GM12892 (cell line): ENCODE measurements around the gene ZNF30.
"Not testable (repeated sequence)": the region's sequence is repeated elsewhere in the genome, so short reads cannot be mapped to it uniquely, and the experiment has no call there.

Experiments
- DNase-seq: peaks from one replicate; pipeline ENCODE4 v3.0.0; 2011; ENCODE audit not compliant: insufficient read length
- FAIRE-seq: peaks from 2 replicates; lab custom pipeline; 2011; peaks lifted over from hg19 to GRCh38; lab: Jason Lieb, UNC
- POLR2A ChIP-seq: IDR thresholded peaks from 2 replicates; pipeline ENCODE4 v1.6.1; 2011; ENCODE audit warnings: low read depth, low read length, control low read depth
- POLR2AphosphoS5 ChIP-seq: IDR thresholded peaks from 2 replicates; pipeline ENCODE4 v1.6.1; 2011; ENCODE audit warnings: low read depth, low read length, control low read depth
- TAF1 ChIP-seq: IDR thresholded peaks from 2 replicates; pipeline ENCODE4 v1.6.1; 2011; ENCODE audit warnings: low read depth, mild to moderate bottlenecking, control low read depth, low read length, borderline replicate concordance

Gene ZNF30

GRCh38 chr19:34991542-34992333 lies 65.0 kb downstream of the ZNF30 start:
- FAIRE-seq (no peak), DNase-seq (no peak)

GRCh38 chr19:34992582-34992981 lies 65.9 kb downstream of the ZNF30 start:
- not testable (repeated sequence) for DNase-seq, FAIRE-seq

More at GRCh38 chr19:34991542-34992333, 65.0 kb downstream of the ZNF30 start:
- no peak for TF ChIP-seq POLR2A
- no peak for TF ChIP-seq POLR2AphosphoS5
- no peak for TF ChIP-seq TAF1

GRCh38 chr19:34994286-34994642 lies 67.6 kb downstream of the ZNF30 start:
- DNase-seq (no peak), FAIRE-seq (no peak)
- TF ChIP-seq POLR2AphosphoS5, result no peak
- no peak for TF ChIP-seq TAF1
- no peak for TF ChIP-seq POLR2A
